NCI-H460 (cell line): ENCODE data around the gene TRIOBP. TPM values are rescaled to one million over a fixed set of nuclear protein-coding genes. Genes with fewer than 3 reads are reported as not detected.
"Not testable (repeated sequence)": the region's sequence is repeated elsewhere in the genome, so short reads cannot be mapped to it uniquely, and the experiment has no call there.

Experiments used
- DNase-seq: peaks from one replicate; pipeline ENCODE4 v3.0.0-alpha.2; 2016; ENCODE audit warnings: low read depth; ENCODE audit errors: extremely low read depth
- polyA plus RNA-seq: library from polyadenylated mRNA; depleted of rRNA; stranded (reverse); fragments of >200 nt; gene quantifications from 2 replicates; pipeline ENCODE4 v1.2.3, GENCODE V29; 2014; cell fraction: nucleus; rRNA removed
- total RNA-seq: library from RNA; depleted of rRNA; stranded (reverse); fragments of >200 nt; shearing (Covaris generic); gene quantifications from 2 replicates; pipeline ENCODE4 v1.2.3, GENCODE V29; 2014; rRNA removed

The TRIOBP gene, protein sequence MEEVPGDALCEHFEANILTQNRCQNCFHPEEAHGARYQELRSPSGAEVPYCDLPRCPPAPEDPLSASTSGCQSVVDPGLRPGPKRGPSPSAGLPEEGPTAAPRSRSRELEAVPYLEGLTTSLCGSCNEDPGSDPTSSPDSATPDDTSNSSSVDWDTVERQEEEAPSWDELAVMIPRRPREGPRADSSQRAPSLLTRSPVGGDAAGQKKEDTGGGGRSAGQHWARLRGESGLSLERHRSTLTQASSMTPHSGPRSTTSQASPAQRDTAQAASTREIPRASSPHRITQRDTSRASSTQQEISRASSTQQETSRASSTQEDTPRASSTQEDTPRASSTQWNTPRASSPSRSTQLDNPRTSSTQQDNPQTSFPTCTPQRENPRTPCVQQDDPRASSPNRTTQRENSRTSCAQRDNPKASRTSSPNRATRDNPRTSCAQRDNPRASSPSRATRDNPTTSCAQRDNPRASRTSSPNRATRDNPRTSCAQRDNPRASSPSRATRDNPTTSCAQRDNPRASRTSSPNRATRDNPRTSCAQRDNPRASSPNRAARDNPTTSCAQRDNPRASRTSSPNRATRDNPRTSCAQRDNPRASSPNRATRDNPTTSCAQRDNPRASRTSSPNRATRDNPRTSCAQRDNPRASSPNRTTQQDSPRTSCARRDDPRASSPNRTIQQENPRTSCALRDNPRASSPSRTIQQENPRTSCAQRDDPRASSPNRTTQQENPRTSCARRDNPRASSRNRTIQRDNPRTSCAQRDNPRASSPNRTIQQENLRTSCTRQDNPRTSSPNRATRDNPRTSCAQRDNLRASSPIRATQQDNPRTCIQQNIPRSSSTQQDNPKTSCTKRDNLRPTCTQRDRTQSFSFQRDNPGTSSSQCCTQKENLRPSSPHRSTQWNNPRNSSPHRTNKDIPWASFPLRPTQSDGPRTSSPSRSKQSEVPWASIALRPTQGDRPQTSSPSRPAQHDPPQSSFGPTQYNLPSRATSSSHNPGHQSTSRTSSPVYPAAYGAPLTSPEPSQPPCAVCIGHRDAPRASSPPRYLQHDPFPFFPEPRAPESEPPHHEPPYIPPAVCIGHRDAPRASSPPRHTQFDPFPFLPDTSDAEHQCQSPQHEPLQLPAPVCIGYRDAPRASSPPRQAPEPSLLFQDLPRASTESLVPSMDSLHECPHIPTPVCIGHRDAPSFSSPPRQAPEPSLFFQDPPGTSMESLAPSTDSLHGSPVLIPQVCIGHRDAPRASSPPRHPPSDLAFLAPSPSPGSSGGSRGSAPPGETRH (N-terminal part only)
- total RNA-seq = 16.1 and 17.9 TPM in 2 replicates
- 33.8 and 50.6 TPM in 2 replicates for polyA plus RNA-seq

DNA sequence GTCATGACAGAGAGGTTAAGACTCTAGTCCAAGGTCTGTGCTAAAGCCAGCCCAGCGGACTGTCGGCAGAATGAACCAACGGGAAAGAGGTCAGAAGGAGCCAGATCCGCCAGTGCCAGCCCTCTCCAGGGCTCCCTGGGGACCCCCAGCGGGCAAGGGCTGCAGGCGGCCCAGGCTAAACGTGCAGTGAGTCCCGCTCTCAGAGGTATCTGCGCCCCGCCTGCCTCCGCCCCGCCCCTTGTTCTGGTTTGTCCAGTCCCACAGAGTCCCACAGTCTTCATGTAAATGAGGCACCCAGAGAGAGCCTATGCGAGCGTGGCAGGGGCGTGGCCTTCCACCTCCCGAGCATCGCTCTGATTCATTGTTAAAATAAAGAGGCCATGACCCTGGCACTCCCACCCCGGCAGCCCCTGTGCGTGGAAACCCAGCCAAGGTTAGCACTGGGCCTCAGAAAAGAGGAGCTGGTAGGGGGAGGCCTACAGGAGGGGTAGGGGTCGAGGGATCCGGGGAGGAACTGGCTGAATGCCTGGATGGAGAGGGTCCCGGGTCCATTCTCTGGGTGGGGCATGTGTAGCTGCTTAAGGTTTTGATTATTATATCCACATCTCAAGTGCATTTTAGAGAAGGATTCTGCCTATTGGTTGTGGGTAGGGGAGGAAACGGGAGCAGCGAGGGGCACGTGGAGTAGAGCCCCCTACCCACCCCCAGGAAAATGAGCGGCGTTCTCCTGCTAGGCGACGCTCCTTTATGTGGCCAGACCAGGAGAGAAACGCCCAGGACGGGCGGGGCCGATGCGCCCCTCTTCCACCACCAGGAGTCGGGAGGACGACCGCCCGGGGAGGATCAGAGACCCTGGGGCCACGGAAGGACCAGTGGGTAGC is at the start of gene TRIOBP:
Gene TRIOBP (plus strand): TSS at position 392 of the 881 bp plus-strand sequence. CDS start 4,318 bp downstream, outside the sequence.
- DNase-seq = peak; percentile 93

DNA sequence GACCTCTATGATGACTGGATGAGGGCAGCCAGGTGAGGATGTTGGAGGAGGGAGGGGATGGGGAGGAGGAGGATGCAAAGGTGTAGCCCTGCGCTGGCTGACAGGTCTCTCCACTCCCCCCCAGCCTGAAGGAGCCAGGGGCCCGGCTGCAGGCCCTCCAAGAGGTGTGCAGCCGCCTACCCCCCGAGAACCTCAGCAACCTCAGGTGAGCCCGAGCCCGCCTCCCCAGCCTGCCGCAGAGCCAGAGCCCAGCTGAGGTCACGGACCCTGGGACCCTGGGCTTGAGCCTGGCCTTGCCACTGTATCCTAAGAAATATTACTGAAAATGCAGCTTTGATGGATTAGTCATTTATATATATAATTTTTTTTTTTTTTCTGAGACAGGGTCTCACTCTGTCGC is 49.5 kb upstream of the TRIOBP start:
- no peak for DNase-seq

DNA sequence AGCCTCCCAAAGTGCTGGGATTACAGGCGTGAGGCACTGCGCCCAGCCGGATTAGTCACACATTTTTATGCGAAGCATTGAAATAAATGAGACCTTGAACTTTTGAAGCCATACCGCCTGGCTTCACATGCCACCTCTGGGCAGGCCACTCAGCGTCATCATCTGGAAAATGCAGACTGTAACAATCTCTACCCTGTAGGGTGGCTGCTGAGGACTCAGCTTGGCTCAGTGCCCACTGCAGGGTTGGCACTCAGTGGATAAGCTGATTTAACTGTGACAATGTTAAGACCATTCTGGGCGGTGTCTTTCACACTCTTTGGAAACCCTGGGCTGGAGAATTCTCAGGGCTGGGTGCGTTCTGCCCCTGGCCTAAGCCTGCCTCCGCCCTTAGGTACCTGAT is 48.9 kb upstream of the TRIOBP start:
- no peak for DNase-seq

DNA sequence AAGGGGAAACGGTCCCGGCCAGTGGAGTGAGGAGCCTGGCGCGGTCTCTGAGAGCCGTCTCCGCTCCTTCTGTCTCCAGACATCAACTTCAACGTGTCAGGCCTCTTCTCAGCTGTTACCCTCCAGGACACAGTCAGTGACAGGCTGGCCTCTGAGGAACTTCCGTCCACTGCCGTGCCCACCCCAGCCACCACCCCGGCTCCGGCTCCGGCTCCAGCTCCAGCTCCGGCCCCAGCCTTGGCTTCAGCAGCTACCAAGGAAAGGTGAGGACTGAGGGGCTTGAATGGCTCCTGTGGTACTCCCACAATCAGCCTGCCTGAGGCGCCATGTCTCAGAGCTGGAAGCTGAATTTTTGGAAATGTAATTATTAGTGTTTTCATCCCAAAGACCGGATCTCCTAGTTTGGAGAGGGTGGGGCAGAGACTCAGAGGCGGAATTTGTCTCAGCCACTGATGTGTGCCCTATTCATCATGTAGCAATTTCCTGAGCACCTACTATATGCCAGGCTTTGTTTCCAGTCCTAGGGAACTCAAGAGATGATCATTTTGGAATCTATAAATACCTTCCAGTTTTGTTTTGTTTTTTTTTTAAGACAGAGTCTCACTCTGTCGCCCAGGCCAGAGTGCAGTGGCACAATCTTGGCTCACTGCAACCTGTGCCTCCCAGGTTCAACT is 46.2 kb upstream of the TRIOBP start:
- DNase-seq = no peak

DNA sequence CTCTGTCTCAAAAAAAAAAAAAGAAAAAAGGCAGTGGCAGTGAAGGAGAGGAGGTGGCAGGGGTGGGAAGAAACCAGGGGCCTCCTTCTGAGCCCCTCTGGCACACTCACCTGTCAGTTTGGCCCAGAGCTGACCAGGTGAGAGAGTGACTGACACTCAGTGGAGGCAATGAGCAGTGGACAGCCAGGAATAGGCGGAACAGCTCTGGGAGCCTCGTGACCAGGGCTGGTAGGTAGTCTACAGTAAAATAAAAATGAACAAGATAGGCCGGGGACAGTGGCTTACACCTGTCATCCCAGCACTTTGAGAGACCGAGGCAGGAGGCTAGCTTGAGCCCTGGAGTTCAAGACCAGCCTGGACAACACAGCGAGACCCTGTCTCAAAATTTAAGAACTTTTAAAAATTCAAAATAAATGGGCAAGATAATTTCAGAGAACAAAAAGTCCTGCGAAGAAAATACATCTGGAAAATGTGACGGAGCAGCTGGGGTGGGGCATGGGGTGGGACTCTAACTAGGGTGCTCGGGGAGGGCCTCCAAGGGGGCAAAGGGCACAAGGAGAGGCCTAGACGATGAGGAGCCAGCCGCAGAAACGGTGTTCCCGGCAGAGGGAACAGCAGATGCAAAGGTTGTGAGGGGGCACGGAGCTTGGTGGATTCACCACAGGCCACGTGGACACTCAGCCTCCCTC is 42.1 kb upstream of the TRIOBP start:
- DNase-seq = no peak

DNA sequence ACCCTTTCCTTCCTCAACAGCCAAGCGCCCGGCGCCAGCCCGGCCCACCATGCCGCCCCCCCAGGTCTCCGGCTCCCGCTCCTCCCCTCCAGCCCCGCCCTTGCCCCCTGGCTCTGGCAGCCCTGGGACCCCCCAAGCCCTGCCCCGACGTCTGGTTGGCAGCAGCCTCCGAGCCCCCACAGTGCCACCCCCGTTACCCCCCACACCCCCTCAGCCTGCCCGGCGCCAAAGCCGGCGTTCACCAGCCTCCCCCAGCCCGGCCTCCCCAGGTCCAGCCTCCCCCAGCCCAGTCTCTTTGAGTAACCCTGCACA is 41.6 kb upstream of the TRIOBP start:
- no peak for DNase-seq

DNA sequence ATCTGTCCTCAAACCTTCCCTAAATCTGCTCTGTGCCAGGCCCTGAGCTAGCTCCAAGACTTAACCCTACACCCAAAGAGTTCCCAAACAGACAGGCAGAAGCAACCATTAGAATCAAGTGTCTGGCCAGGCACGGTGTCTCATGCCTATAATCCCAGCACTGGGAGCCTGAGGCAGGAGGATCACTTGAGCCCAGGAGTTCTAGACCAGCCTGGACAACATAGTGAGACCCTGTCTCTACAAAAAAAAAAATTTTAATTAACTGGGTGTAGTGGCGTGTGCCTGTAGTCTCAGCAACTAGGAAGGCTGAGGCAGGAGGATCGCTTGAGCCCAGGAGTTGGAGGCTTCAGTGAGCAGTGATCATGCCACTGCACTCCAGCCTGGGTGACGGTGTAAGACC is 40.3 kb upstream of the TRIOBP start:
- DNase-seq = not testable (repeated sequence)

DNA sequence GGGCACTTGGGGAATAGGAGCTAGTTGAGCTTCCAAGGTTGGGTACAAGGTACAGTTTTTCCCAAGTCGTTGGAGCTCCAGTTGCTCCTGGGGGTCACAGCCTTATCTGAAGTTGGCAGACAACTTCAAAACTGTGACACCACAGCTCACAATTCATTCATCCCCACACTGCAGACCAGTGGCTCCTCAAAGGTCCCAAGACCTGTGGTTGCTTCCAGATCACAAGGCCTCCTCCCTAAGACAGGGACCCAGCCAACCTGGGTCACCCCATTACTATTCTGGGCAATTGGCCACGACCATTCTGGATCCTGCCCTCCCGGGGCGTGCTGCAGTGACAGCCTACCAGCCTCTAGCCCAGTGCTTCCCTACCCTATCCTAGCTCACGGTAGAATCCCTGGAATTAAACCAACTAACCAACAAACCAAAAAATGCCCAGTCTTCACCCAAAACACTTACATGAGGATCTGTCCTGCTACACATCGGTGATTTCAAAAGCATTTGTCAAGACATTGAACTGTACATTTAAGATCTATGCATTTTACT is 39.2 kb upstream of the TRIOBP start:
- DNase-seq = no peak

DNA sequence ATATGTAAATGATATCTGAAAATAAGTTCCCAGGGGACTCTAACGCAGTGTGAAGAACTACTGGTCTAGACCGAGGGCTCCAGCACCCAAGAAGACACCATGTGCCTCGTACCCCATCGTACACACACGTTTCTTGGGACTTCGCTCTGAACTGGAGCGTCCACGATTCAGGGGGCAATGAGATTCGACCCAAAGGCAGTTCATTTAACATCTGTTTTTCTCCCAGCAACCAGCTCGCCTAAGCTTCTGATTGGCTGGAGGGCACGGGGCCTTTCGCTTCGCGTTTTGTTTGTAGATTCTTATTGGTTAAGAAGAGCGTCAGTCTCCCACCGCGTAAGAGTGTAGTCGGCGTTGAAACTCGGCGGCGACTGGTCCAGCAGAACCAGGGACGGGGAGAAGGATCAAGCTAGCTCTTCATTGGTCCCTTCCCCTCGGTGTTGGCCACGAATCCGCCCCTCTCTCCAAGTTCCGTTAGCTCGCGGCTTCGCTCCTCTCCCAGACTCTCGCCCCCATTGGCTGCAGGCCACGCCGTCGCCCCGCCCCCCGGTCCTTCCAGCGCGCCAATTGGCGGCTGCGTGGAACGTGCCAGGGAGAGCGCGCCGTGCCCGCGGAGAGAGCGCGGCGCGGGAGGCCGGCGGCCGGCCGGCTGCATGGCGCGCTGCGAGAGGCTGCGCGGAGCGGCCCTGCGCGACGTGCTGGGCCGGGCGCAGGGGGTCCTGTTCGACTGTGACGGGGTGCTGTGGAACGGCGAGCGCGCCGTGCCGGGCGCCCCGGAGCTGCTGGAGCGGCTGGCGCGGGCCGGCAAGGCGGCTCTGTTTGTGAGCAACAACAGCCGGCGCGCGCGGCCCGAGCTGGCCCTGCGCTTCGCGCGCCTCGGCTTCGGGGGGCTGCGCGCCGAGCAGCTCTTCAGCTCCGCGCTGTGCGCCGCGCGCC is 38.4 kb upstream of the TRIOBP start, which contains the start of gene PDXP:
Gene PDXP (plus strand): TSS at position 591 of the 933 bp plus-strand sequence. CDS start 60 bp downstream, at position 651.
- DNase-seq = peak; percentile 98

DNA sequence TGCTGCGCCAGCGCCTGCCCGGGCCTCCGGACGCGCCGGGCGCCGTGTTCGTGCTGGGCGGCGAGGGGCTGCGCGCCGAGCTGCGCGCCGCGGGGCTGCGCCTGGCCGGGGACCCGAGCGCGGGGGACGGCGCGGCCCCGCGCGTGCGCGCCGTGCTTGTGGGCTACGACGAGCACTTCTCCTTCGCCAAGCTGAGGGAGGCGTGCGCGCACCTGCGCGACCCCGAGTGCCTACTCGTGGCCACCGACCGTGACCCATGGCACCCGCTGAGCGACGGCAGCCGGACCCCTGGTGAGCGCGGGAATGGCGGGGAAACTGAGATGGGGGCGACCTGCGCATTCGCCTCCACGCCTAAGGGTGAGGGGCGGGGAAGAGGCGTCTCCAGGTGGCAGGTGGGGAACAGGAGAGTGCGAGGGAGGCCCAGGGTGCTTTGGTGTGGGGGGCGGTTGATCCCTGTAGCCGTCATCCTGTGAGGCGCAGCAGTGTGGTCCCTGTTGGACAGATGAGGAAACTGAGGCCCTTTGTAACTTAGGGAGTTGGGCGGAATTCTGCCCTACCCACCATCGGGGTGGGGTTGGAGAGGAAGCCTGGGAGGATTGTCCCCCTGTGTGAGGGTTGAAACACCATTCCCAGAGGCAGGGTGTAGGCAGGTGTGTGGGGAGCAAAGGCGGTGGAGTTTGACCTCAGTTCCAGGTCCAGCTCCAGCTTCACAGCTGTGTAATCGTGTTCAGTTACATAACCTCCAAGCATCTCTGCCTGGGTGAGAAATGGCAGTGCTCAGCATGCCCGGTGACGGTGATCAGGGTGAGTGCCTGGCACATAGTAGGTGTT is 37.6 kb upstream of the TRIOBP start:
- no peak for DNase-seq

DNA sequence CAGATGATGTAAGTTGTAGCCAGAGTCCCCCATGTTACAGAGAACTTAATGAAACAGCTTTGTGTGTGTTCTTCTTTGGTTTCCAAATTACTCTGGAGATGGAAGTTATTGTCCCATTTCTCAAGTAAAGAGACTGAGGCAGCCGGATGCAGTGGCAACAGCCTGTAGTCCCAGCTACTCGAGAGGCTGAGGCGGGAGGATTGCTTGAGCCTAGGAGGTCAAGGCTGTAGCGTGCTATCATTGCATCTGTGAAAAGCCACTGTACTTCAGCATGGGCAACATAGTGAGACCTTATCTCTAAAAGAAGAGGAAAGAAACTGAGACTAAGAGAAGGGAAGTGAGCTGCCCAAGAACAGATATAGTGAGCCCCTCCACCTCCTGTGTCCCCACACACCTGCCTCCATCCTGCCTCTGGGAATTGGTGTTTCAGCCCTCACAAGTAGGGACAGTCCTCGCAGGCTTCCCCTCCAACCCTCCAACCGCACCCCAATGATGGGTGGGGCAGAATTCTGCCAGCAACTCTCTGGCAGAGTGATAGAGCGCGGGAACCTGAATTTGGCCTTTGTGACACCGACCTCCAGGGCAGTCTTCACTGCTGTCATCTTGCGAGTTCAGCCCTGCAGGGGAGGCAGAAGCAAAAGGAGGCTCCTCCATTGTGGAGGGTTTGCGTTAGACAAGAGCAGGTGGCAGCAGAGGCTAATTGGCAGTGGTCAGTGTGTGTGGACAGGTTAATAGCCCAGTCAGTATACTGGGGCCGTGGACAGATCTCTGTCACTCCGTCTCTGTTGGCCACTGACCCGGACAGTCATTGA is 36.7 kb upstream of the TRIOBP start:
- DNase-seq = no peak

DNA sequence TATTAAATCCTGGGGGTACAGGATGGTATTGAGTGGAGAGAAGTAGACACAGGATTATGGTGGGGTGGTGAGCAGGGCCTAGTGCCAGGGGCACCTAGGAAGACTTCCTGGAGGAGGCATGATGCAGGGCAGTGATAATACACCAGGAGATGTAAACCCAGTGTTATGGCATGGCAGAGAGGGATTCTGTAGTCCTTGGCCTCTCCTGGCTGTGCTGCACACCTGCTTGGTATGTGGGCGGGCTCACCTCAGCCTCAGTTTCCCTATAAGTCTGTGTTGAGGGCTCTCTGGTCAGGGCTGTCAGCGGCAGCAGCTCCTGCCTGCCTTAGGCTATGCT is 36.2 kb upstream of the TRIOBP start:
- DNase-seq = no peak

DNA sequence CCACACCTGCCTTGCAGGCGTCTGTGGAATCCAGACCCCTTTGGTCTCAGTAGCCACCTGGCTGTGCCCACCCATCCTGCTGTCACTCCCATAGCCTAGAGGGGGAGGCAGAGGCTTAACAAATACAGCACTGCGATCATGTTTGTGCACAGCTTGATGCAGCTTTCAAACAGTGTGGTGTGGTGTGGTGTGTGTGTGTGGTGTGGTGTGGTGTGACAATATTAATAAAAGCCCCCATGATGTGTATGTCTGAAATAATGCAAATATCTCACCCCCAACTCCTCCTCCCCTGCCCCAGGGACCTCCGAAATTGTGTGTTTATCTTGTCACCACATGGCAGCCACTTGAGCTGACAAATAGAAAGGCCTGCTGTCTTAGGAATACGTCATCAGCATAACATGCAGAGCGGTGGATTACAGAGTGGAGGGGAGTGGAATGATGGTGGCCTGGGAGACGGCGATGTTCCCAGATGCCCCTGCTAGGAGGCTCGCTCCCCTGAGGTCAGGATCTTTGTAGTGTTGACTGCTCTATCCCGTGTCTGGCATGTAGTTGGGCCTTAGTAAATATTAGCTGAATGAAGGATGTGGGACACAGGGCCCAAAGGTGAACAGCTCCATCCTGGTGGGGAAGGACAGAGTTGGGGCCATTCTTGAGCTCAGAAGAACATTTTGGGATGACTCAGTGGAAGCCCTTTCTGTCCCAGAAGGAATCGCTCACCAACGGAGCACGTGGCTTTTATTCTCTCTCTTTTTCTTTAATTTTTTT is 35.5 kb upstream of the TRIOBP start:
- no peak for DNase-seq

DNA sequence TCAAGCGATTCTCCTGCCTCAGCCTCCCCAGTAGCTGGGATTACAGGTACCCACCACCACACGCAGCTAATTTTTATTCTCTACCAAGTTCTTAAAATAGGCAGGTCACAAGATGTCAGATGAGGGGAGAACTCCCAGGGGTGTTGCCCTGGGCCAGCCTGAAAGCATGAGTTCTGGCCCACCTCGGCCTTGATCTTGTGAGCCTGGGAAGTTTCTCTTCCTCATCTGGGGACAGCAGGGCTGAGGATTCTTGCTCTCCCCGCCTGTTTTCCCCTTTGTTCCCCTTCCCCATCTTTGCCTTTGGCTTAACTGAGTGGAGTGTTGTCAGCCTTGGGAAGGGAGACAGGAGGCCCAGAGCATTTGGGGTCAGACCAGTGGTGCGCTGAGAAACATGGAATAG is 34.8 kb upstream of the TRIOBP start:
- DNase-seq = no peak
